RWPE1 (cell line): ENCODE measurements around the gene NUB1.

Source experiments
- CTCF ChIA-PET: fragments of 350-600 bp; sonication (Branson Sonifier 250); formaldehyde crosslinking; extraction: SDS; loops from one replicate; lab custom pipeline; 2021; lab: Yijun Ruan, JAX
- POLR2A ChIA-PET: fragments of 400-600 bp; formaldehyde crosslinking; extraction: SDS; loops from one replicate; lab custom pipeline; 2020; ENCODE audit warnings: antibody characterized with exemption; ENCODE audit not compliant: low non-redundant PET; lab: Yijun Ruan, JAX
- DNase-seq: peaks from one replicate; pipeline ENCODE4 v3.0.0; 2012; ENCODE audit warnings: low spot score
- H3K27ac ChIP-seq: fragments of 450-650 bp; 2 replicates; pipeline ENCODE4 v1.5.1; 2017
- TF ChIP-seq, protein P1 (sequence below): fragments of 450-650 bp; conservative IDR thresholded peaks from 2 replicates; pipeline ENCODE4 v1.5.1; 2017; ENCODE audit warnings: low read depth, mild to moderate bottlenecking

Gene NUB1

DNA sequence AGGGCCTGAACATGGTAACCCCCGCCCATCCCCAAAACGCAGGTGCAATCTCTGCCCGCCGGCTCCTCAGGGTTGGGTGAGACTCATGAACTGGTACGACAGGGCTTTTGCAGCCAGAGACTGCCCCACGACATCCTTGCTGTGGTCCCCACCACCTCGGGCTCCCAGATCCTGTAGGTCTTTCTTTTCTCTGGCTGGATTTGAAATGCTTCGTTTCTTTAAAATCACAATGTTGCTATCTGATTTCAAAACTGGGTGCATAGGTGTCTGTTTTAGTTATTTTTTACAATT lies 46.3 kb downstream of the NUB1 start:
- H3K27ac ChIP-seq = no peak overlapping the region
- POLR2A ChIA-PET = no interaction called here
- TF ChIP-seq, protein P1, sequence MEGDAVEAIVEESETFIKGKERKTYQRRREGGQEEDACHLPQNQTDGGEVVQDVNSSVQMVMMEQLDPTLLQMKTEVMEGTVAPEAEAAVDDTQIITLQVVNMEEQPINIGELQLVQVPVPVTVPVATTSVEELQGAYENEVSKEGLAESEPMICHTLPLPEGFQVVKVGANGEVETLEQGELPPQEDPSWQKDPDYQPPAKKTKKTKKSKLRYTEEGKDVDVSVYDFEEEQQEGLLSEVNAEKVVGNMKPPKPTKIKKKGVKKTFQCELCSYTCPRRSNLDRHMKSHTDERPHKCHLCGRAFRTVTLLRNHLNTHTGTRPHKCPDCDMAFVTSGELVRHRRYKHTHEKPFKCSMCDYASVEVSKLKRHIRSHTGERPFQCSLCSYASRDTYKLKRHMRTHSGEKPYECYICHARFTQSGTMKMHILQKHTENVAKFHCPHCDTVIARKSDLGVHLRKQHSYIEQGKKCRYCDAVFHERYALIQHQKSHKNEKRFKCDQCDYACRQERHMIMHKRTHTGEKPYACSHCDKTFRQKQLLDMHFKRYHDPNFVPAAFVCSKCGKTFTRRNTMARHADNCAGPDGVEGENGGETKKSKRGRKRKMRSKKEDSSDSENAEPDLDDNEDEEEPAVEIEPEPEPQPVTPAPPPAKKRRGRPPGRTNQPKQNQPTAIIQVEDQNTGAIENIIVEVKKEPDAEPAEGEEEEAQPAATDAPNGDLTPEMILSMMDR = no peak
- no peak for DNase-seq
- CTCF ChIA-PET = no interaction called here

DNA sequence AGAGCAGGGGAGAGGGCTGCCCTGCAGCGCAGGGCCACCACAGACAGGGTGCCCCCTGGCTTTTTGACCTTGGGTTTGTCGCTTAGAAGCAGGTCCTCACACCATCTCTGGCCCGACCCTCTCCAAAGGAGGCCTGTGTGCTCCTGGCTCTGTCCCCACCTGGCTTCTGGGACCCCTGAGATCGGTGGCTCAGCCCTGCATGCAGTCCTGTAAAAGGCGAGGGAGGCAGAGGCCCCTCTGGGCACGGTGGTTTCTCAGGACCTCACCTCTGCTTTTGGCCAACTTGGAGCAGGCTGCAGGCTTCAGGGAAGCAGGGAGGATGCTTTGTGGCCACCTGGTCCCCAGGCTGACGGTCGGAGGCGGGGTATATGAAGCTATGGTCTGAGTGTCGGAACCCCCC lies 46.8 kb downstream of the NUB1 start:
- ChIA-PET CTCF (no interaction called here), POLR2A (no interaction called here)
- no peak overlapping the region for H3K27ac ChIP-seq
- DNase-seq = no peak
- TF ChIP-seq, protein P1 = no peak

DNA sequence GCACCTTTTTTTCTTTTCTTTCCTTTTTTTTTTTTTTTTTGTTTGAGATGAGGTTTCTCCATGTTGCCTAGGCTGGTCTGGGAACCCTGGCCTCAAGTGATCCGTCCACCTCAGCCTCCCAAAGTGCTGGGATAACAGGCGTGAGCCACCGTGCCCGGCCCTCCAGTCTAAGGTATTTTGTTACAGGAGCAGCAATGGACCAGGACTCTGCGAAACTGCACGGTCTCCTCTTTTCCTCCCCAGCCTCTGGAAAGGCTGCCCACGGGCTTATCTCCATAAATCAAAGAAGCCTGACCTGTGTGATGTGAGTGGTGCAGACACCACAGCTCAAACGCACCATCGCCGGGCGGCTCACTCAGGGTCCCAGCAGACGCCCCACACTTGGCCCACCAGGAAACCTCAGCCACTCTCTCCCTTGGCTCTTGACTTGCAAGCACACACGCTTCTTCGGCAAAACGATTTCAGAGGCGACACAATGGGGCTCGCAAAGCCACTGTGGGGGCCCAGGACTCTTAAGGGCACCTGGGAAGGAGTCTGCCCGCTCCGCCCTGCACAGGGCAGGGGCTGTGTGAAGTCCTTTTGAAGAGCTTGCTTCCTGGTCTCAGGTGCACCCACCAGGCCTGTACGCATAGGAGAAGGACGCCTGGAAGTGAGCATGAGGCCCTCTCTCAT lies 47.6 kb downstream of the NUB1 start:
- POLR2A ChIA-PET = no interaction called here
- H3K27ac ChIP-seq = no peak overlapping the region
- CTCF ChIA-PET = no interaction called here
- TF ChIP-seq, protein P1 = no peak
- DNase-seq = no peak

DNA sequence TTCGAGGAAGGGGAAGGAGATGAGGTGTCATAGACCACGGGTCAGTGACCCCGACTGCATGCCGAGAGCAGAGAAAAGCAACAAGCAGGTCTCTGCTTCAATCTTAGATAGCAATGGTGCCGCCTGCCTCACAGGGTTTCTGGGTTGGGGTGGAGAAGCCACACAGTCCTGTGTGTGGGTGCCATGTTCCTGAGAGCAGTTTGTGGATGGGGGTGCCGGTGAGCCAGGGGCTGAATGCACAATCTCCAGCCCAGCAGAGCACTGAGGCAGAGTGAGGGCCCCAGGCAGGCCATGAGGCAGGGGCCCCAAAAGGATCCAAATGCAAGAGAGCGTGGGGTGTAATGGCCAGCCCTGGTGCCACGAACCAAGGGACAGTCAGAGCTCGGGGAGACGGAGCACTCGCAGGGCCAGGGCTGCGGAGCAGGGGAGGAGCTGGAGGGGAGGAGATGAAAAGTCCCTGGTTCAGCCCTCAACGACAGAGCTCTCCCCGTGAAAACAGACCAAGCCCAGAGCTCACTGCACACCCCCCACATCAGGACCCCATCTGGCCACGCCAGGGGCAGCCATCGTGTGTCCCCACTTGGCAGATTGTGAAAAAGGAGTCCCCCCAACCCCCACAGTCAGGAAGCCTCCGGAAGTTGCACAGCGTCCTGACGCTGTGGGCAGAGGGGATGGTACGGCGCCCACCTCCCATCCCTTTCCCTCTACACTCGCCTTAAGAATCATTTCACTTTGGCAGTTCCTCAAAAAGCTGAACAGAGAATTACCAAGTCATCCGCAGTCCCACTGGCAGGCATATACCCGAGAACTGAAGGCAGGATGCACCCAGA lies 48.4 kb downstream of the NUB1 start:
- TF ChIP-seq, protein P1 = no peak

DNA sequence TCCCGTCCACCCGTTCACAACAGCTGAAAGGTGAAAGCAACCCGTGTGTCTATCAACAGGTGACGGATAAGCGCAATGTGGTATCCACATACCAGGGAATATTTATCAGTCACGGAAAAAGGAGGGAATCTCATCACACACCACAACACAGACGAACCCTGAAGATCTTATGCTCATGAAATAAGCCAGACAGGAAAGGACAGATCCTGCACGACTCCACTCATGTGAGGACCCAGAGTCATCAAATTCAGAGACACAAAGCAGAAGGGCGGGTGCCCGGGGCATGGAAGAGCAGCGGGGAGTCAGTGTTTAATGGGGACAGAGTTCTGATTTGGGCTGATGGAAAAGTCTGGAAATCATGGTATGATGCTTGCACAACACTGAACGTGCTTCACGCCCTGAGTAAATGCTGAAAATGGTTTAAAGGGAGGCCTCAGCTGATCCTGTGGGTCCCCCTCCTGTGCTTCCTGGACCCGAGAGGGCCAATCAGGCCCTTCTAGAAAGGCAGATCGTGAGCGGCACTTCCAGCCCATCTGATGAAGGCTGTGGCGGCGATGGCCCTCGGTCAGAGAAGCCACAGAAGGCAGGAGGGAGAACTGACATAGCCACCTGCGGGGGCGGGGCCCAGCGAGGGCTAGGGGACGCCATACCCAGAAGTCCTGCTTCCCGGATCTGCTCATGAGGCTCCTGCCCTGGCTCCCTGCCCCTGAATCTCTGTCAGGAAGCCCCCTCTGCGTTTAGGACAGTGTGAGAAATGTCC lies 49.2 kb downstream of the NUB1 start:
- ChIA-PET POLR2A (no interaction called here), CTCF (no interaction called here)
- DNase-seq = no peak
- H3K27ac ChIP-seq = no peak overlapping the region
- TF ChIP-seq, protein P1 = no peak

More for the DNA sequence above, 48.4 kb downstream of the NUB1 start:
- DNase-seq = no peak
- CTCF ChIA-PET = no interaction called here
- H3K27ac ChIP-seq = no peak overlapping the region
- POLR2A ChIA-PET = no interaction called here

DNA sequence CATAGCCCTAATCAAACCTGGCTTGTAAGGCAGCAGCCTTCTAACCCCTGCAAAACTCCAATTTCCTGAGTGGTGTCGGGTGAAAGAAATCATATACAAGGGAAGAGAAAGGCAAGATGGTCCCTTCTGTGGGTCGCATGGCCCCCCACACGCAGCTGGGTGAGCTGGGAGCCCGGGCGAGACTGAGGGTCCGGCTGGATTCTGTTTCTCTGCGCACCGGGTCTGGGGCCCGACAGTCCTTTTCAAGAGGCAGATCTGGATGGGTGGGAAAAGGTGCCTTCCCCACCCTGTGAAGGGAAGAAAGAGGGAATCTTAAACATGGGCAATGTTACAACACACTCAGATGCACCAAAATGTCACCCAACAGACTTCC lies 49.7 kb downstream of the NUB1 start:
- CTCF ChIA-PET = no interaction called here
- TF ChIP-seq, protein P1 = no peak
- no peak for DNase-seq
- POLR2A ChIA-PET = no interaction called here
- H3K27ac ChIP-seq = no peak overlapping the region
